Measurements from ENCODE around the gene ITGA2B.

DNA sequence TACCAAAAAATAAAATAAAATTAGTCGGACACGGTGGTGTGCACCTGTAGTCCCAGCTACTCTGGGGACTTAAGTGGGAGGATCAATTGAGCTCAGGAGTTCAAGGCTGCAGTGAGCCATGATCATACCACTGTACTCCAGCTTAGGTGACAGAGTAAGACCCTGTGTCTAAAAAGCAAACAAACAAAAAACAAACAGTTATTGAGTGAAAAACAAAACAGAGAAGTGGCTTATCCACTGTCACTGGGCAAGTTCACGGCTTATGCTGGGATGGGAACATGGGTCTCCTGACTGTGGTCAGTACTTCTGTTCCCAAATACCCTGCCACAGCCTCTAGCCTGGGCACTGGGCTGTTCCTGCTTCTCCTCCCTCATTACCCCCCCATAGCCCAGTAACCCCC, 53.9 kb downstream of the ITGA2B start:
- TF ChIP-seq, protein P1, sequence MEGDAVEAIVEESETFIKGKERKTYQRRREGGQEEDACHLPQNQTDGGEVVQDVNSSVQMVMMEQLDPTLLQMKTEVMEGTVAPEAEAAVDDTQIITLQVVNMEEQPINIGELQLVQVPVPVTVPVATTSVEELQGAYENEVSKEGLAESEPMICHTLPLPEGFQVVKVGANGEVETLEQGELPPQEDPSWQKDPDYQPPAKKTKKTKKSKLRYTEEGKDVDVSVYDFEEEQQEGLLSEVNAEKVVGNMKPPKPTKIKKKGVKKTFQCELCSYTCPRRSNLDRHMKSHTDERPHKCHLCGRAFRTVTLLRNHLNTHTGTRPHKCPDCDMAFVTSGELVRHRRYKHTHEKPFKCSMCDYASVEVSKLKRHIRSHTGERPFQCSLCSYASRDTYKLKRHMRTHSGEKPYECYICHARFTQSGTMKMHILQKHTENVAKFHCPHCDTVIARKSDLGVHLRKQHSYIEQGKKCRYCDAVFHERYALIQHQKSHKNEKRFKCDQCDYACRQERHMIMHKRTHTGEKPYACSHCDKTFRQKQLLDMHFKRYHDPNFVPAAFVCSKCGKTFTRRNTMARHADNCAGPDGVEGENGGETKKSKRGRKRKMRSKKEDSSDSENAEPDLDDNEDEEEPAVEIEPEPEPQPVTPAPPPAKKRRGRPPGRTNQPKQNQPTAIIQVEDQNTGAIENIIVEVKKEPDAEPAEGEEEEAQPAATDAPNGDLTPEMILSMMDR (conservative IDR thresholded peaks at IDR 0.05; ENCODE audit: low read length): no peak
- no peak for TF ChIP-seq EZH2phosphoT487 (IDR thresholded peaks at IDR 0.05; ENCODE audit: borderline replicate concordance)

Data from Loucy (cell line).